ENCODE results near the gene ADCY2. TPM values are rescaled to one million over a fixed set of nuclear protein-coding genes. Genes with fewer than 3 reads are reported as not detected.

ADCY2 gene
- total RNA-seq, 1 experiment from 2014 or later: 31.3 TPM

DNA sequence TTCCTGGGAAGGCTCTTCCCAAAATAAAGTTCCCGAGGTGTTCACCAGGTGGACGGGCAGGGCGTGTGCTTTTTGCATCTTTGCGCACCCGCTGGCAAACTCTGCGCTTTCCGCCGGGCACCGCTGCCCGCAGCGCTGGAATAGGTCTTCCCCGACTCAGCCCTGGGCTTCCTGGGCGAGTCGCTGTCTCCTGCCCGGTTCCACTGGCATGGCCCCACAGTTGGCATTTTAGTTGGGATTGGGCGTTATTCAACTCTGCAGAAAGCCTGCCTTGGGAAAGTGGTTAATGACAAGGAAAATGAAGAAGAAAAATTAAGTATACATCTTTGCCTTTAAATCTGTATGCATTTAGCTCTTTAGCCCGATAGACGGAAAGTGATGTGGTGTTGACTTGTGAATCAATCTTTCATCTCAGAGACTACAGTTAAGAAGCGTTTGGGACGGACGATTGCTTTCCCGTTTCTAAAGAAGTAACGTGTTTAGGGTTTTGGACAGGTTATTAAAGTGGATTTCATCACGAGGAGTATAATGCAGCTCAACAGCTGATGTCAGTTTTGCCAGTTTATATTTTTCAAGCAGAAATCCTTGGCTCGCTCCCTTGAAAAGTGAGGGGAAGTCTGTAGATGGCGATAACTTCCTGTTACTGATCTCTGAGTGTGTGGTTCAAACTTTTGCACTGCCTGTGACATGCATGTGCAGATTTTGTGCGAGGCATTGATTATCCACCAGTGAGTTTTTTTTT lies 946 bp downstream of the ADCY2 start:
- Histone ChIP-seq H3K4ac (ENCODE audit: low read depth, low read length) (no peak overlapping the region), H4K91ac (ENCODE audit: insufficient read length, low read depth, low read length) (no peak overlapping the region), H3K9ac (ENCODE audit: extremely low read depth, insufficient read length, low read length) (peak overlapping the region; percentile 73), H3K9me3 (ENCODE audit: control insufficient read depth, low read depth, low read length) (no peaks in the 10 kb centered on the region), H3K79me2 (ENCODE audit: insufficient read depth, low read length) (peaks cover 30% of the 10 kb centered on the region; the same call in 1 of the 2 replicates), H3K4me1 (ENCODE audit: insufficient read depth, low read length) (peaks cover 24% of the 10 kb centered on the region), H2BK120ac (ENCODE audit: low read depth, low read length, poor library complexity, severe bottlenecking) (no peak overlapping the region), H3K79me1 (ENCODE audit: insufficient read depth, low read depth, low read length, poor library complexity, severe bottlenecking) (peaks cover 3% of the 10 kb centered on the region), H4K8ac (replicated peaks; ENCODE audit: insufficient read length, low read depth, low read length) (no peak overlapping the region), H3K56ac (ENCODE audit: insufficient read length, low read depth, low read length) (no peak overlapping the region), H3K27ac (ENCODE audit: insufficient read length, low read depth, low read length) (no peak overlapping the region), H3K27me3 (ENCODE audit: insufficient read depth, low read length) (no peaks in the 10 kb centered on the region), H4K20me1 (ENCODE audit: control insufficient read depth, insufficient read depth, insufficient read length) (no peaks in the 10 kb centered on the region), H2BK15ac (ENCODE audit: low read depth, low read length) (no peak overlapping the region), H3K14ac (ENCODE audit: insufficient read depth, low read length) (no peak overlapping the region), H3T11ph (ENCODE audit: low read length) (no peak overlapping the region), H2BK12ac (ENCODE audit: insufficient read length, low read depth, low read length) (no peak overlapping the region), H2AFZ (ENCODE audit: low read length) (no peak overlapping the region), H3K4me2 (ENCODE audit: insufficient read depth, insufficient read length, low read length) (peak overlapping the region; percentile 90), H3K18ac (ENCODE audit: insufficient read length, low read depth, low read length) (no peak overlapping the region), H4K5ac (ENCODE audit: insufficient read length, low read depth, low read length) (no peak overlapping the region), H3K23ac (ENCODE audit: insufficient read length, low read depth, low read length) (no peak overlapping the region), H2BK5ac (ENCODE audit: insufficient read length, low read length) (no peak overlapping the region), H2BK20ac (ENCODE audit: low read depth, low read length, poor library complexity, severe bottlenecking) (no peak overlapping the region), H3K23me2 (ENCODE audit: insufficient read length, low read depth, low read length, poor library complexity, severe bottlenecking) (peaks cover 19% of the 10 kb centered on the region), H2AK5ac (ENCODE audit: insufficient read length, low read length) (no peak overlapping the region)
- Mint-ChIP-seq H3K27me3 (ENCODE audit: low read depth) (no peaks in the 10 kb centered on the region), H3K4me1 (peaks cover 58 to 64% of the 10 kb centered on the region in 2 experiments), H3K4me3 (peak overlapping the region; percentile 79 to 97), H3K27ac (peak overlapping the region in 1 of 3 experiments; percentile 42; a peak in 2 of 7 replicates), H3K9me3 (no peaks in the 10 kb centered on the region; a peak in 2 of 5 replicates), H3K36me3 (ENCODE audit: insufficient read depth in 1 of 3, low read depth in 3 of 3) (peaks cover 0 to 7% (median 0%) of the 10 kb centered on the region in 3 experiments; a peak in 2 of 7 replicates)
- WGBS (ENCODE audit: extremely low coverage, insufficient read length, low lambda C conversion rate): no CpG with 5 or more reads among the region's 27 CpGs
- TF ChIP-seq CTCF (conservative IDR thresholded peaks at IDR 0.05): no peak; the same call in 2 of the 3 replicates
- no peak for DNase-seq

Measured in H9 (cell line).